HG03520 (cell line): ENCODE data around the gene OR2V1.
"Not testable (repeated sequence)": the region's sequence is repeated elsewhere in the genome, so short reads cannot be mapped to it uniquely, and the experiment has no call there.

ENCODE experiments used
- ATAC-seq: cut with Tn5 transposase; IDR thresholded peaks from one replicate; pipeline ENCODE4 v1.9.1; 2021; ENCODE audit warnings: mild to moderate bottlenecking, moderate library complexity; ENCODE audit not compliant: unreplicated experiment

The OR2V1 gene

DNA sequence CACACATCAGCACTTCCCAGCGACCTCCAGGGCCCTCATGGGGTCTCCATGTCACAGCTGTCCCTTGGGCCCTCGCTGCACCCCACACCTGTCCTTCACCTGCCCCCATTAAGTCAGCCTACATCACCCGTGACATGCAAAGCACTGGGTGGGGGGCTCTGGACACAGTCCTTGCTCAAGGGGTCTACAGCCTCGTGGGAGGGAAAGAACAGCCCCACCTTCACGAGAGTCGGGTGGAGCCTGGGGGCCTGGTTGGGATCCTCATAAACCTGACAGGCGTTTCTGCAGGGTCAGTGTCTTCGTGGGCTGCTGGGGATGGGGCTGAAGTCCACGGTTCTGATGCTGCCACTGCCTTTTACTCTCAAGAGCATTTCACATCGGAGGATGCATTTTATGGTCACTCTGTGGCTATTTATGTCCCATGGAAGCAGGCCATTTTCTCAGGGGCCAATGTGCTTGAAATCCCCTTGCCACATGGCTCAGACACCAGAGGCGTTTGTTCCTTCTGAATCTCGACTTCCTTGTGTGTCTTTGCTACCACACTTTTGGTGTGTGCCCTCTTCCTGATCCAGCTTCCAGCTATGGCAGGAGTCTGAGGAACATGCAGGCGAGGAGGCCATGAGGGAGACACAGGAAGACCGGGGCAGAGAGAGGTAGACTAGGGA, at the start of gene OR2V1:
OR2V1 (minus strand) TSS at position 338 of the 665 bp plus-strand sequence. CDS start 5,865 bp downstream, outside the sequence.
- no peak for ATAC-seq

- ATAC-seq = not testable (repeated sequence)
These were observed 46.6 kb upstream of the OR2V1 start for GRCh38 chr5:181177559-181177958.

- ATAC-seq = no peak
These were observed 45.4 kb upstream of the OR2V1 start for GRCh38 chr5:181176254-181176952.

- peak; percentile 49 for ATAC-seq
These were observed 42.7 kb upstream of the OR2V1 start for GRCh38 chr5:181173420-181174342.

GRCh38 chr5:181173027-181173419, 42.1 kb upstream of the OR2V1 start:
- peak; percentile 25 for ATAC-seq

DNA sequence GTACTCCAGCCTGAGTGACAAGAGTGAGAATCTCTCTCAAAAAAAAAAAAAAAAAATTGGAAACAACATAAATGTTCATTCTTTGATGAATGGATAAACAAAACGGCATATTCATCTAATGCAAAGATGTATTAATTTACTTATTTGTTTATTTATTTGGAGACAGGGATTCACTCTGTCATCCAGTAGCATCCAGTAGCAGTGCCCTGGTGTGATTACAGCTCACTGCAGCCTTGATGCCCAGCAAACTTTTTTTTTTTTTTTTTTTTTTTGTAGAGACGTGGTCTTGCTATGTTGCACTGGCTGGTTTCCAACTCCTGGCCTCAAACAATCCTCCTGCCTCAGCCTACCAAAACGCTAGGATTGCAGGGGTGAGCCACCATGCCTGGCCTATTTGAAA, 40.8 kb upstream of the OR2V1 start:
- no peak for ATAC-seq

DNA sequence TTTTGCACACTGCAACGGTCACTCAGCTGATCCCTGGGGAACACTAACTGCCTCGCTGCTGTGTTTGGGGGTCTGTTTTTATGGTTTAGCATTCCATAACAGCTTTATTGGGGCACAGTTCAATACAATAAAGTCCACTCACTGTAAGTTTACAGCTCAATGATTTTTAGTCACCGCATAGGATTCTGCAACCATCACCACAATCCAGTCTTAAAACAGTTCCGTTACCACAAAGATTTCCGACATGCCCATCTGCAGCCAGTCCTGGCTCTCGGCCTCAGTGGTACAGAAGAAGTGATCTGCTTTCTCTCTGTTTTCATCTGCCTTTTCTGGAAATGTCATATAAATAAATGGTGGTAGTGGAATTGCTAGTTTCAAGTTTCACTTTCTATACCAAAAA, 40.0 kb upstream of the OR2V1 start:
- ATAC-seq = no peak

DNA sequence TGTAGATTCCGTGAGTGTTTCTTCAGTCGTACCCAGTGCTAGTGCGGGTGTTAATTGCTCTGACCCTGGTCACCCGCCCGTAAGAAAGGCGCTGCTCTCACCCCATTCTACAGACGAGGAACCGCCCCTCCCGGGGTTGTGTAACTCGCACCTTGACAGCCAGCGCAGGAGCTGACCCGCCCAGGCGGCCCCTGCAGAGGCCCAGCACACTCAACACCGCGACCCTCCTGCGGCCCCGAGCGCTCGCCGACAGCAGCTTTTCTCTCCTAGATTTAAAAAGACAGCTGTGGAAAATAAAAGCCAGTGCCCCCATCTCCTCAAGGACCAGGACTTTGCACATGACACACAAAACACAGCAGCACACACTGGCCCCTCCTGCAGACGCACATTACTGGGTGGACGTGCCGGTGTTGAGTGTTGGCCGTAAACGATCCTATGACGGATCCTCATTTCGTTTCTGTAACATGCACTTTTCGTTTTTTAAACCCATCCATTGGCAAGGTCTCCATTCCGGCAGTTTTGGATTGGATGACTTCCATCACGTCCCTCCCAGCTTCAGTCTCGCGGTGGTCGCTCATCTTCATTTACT, 39.4 kb upstream of the OR2V1 start:
- ATAC-seq = no peak

DNA sequence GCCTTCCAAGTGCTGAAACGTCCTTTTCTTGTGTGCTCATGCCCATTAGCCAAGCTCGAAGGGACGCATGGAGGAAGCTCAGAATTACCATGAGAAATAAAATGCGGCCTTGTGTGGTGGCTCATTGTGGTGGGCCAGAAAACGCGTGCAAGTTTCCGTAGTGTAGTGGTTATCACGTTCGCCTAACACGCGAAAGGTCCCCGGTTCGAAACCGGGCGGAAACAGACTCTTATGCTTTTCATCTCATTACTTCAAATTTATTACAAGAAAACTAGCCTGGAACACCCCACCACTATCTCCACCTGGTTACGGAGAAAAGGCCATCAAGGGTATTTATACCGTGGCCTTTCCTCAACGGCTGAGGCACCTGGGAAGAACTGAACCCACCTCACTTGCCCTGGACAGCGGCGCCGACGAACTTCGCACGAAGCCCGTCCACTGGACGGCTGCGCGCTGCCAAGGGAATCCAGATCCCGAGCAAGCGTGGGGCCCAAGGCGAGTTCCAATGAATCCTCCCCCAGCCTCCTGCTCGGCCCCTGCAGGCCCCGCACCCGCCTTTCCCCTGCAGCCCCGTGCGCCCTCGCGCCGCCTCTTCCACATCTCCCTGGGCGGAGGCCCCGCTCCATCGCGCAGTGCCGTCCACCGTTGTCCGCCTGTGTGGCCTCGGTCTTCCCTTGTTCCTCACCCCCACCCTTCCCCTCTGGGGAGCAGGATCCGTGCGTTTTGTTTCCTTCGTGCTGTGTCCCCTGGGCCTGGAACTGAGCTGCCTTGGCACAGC, 38.7 kb upstream of the OR2V1 start:
- ATAC-seq = not testable (repeated sequence)

GRCh38 chr5:181168595-181169118, 37.7 kb upstream of the OR2V1 start:
- ATAC-seq = no peak

- no peak for ATAC-seq
These were observed 37.0 kb upstream of the OR2V1 start for GRCh38 chr5:181167814-181168488.

GRCh38 chr5:181166812-181167733, 36.1 kb upstream of the OR2V1 start:
- no peak for ATAC-seq

DNA sequence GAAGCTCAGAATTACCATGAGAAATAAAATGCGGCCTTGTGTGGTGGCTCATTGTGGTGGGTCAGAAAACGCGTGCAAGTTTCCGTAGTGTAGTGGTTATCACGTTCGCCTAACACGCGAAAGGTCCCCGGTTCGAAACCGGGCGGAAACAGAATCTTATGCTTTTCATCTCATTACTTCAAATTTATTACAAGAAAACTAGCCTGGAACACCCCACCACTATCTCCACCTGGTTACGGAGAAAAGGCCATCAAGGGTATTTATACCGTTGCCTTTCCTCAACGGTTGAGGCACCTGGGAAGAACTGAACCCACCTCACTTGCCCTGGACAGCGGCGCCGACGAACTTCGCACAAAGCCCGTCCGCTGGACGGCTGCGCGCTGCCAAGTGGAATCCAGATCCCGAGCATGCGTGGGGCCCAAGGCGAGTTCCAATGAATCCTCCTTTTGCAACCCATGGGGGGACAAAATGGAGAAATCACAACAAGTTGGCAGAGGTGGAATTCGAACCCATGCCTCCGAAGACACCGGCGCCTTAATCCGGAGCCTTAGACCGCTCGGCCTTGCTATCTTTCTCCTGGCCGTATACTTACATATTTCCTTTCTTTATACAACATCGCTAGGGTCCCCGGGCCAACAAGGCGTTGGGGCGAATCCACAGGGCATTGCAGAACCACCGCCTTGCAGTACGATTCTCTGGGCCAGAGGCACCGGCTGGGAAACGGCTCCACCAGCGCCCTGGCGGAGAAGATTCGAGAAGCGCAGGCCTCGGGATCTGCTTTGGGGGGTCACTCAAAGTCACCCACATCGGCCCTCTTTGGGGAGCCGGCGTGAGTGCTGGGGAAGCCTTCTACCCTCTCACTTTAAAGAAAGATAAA, 33.3 kb upstream of the OR2V1 start:
- no peak for ATAC-seq

DNA sequence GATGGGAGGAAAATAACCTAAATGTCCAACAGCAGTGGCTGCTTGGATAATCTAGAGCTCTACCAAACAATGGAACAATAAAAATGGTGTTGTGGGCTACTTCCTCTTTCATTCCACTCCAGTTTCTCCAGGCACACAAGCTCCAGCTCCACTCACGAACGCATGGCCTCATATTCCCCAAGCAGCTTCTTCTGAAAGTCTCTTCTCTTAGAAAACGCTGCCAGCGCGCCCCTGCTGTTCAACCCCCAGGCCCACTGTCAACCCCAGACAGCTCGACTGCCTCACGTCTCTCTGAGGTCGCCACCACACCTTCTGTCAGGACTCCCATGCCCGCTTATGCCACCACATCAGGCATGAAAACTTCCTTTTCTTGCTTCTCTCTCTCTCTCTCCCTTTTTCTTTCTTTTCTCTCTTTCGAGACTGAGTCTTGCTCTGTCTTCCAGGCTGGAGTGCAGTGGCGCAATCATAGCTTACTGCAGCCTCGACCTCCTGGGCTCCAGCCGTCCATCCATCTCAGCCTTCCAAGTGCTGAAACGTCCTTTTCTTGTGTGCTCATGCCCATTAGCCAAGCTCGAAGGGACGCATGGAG, 32.6 kb upstream of the OR2V1 start:
- no peak for ATAC-seq

- ATAC-seq = no peak
These were observed 30.7 kb upstream of the OR2V1 start for GRCh38 chr5:181161534-181162175.

- ATAC-seq = not testable (repeated sequence)
These were observed 30.0 kb upstream of the OR2V1 start for GRCh38 chr5:181160755-181161533.
